Upper lobe of left lung (tissue), 6 donors: Measurements from ENCODE around the gene GIMD1. TPM values are rescaled to one million over a fixed set of nuclear protein-coding genes. Genes with fewer than 3 reads are reported as not detected.

Source experiments
- ATAC-seq, 2 donors: fragments of 200-7000 bp; cut with Tn5 transposase; one replicate each; pipeline ENCODE4 v1.9.1; 2022; ENCODE audit warnings: mild to moderate bottlenecking in 2 of 2, moderate library complexity in 2 of 2; ENCODE audit not compliant: low FRiP score in 2 of 2
- DNase-seq, 2 donors: peaks; one replicate each; pipeline ENCODE4 v3.0.0-alpha.2; 2019 to 2020
- H3K27ac ChIP-seq, 4 donors: fragments of 200-600 bp; sonication (generic); one replicate each; pipeline ENCODE4 v1.5.1; 2016 to 2019
- H3K27me3 ChIP-seq, 4 donors: fragments of 200-600 bp; sonication (generic); one replicate each; pipeline ENCODE4 v1.5.1; 2017 to 2019
- H3K36me3 ChIP-seq, 4 donors: fragments of 200-600 bp; sonication (generic); one replicate each; pipeline ENCODE4 v1.5.1; 2016 to 2019
- H3K4me1 ChIP-seq, 4 donors: fragments of 200-600 bp; sonication (generic); one replicate each; pipeline ENCODE4 v1.5.1; 2018 to 2019
- H3K4me3 ChIP-seq, 4 donors: fragments of 200-600 bp; sonication (generic); one replicate each; pipeline ENCODE4 v1.5.1; 2017 to 2019; ENCODE audit warnings: mild to moderate bottlenecking in 2 of 4, moderate library complexity in 1 of 4
- H3K9me3 ChIP-seq, 4 donors: fragments of 200-600 bp; sonication (generic); one replicate each; pipeline ENCODE4 v1.5.1; 2018 to 2019
- CTCF ChIP-seq, 6 experiments: fragments of 450-650 bp in 4 of 6; fragments of 200-600 bp in 2 of 6; sonication (generic) in 2 of 6; IDR thresholded peaks; one replicate each; pipeline ENCODE4 v1.5.1; 2016 to 2019; ENCODE audit warnings: antibody characterized with exemption in 6 of 6
- EP300 ChIP-seq, 4 donors: sonication (generic); formaldehyde crosslinking; IDR thresholded peaks; one replicate each; pipeline ENCODE4 v1.5.1; 2017; ENCODE audit warnings: antibody characterized with exemption in 4 of 4, control low read depth in 2 of 4
- POLR2A ChIP-seq, 4 donors: fragments of 450-650 bp; IDR thresholded peaks; one replicate each; pipeline ENCODE4 v1.5.1; 2016 to 2017; ENCODE audit warnings: antibody characterized with exemption in 4 of 4, mild to moderate bottlenecking in 2 of 4
- POLR2AphosphoS5 ChIP-seq, 2 donors: sonication (generic); formaldehyde crosslinking; IDR thresholded peaks; one replicate each; pipeline ENCODE4 v1.5.1; 2017; ENCODE audit warnings: antibody characterized with exemption in 2 of 2
- WGBS, 2 donors: methylation state at CpG; one replicate each; pipeline ENCODE4 v1.1.5; 2017 to 2018; 5-methylcytosine and 5-hydroxymethylcytosine counted together
- total RNA-seq, 6 donors: library from RNA; depleted of rRNA in 4 of 6; stranded (reverse); fragments of >200 nt in 4 of 6; gene quantifications; one replicate each; pipeline versions ENCODE4 v1.1.0 to v1.2.1, GENCODE V29; 2016 to 2021
- donor health status: DM: no; HTN: no; CAD: no; lungs with moderate emphysema.
- donor health status: DM: no; HTN: yes; CAD: no; lungs with severe emphysema.

GIMD1 gene
- total RNA-seq, 6 donors from 2014 or later: not detected

- no peaks in the 10 kb centered on the region for H3K4me1 ChIP-seq
- H3K9me3 ChIP-seq: peaks cover 12 to 21% (median 15%) of the 10 kb centered on the region in 4 donors
- no peak overlapping the region for H3K4me3 ChIP-seq
- H3K27ac ChIP-seq: no peak overlapping the region
- no peaks in the 10 kb centered on the region for H3K27me3 ChIP-seq
- TF ChIP-seq EP300 (IDR thresholded peaks at IDR 0.05) (no peak), POLR2AphosphoS5 (IDR thresholded peaks at IDR 0.05) (no peak), CTCF (IDR thresholded peaks at IDR 0.05) (no peak), POLR2A (IDR thresholded peaks at IDR 0.05) (no peak)
- DNase-seq (no peak), ATAC-seq (no peak)
- no peaks in the 10 kb centered on the region for H3K36me3 ChIP-seq
- 83 to 91% methylated on average over 2 of the region's 2 CpGs for WGBS, 2 donors
Measured at GRCh38 chr4:106395582-106395981, 27.0 kb upstream of the GIMD1 start.

GRCh38 chr4:106385853-106386393 is 17.3 kb upstream of the GIMD1 start:
- WGBS, 2 donors: 79% methylated on average over 5 of the region's 6 CpGs; no CpG with 5 or more reads in 1 of the 2 donors
- no peak for TF ChIP-seq EP300 (IDR thresholded peaks at IDR 0.05)
- TF ChIP-seq CTCF (IDR thresholded peaks at IDR 0.05): no peak
- DNase-seq: peak in 1 of 2 donors; percentile 34
- Histone ChIP-seq H3K4me1 (no peaks in the 10 kb centered on the region), H3K9me3 (peaks cover 0 to 3% (median 0%) of the 10 kb centered on the region in 4 donors), H3K27ac (no peak overlapping the region), H3K36me3 (no peaks in the 10 kb centered on the region), H3K27me3 (no peaks in the 10 kb centered on the region), H3K4me3 (no peak overlapping the region)
- peak in 1 of 2 donors; percentile 10 for ATAC-seq

GRCh38 chr4:106384878-106385277 is 16.3 kb upstream of the GIMD1 start:
- Histone ChIP-seq H3K27ac (no peak overlapping the region), H3K36me3 (no peaks in the 10 kb centered on the region), H3K4me1 (no peaks in the 10 kb centered on the region), H3K27me3 (no peaks in the 10 kb centered on the region), H3K4me3 (no peak overlapping the region), H3K9me3 (peaks cover 0 to 3% (median 0%) of the 10 kb centered on the region in 4 donors)
- WGBS, 2 donors: 100% methylated on average over 1 to 2 of the region's 3 CpGs
- TF ChIP-seq POLR2A (IDR thresholded peaks at IDR 0.05): no peak
- no peak for TF ChIP-seq CTCF (IDR thresholded peaks at IDR 0.05)
- no peak for TF ChIP-seq POLR2AphosphoS5 (IDR thresholded peaks at IDR 0.05)
- TF ChIP-seq EP300 (IDR thresholded peaks at IDR 0.05): no peak
- ATAC-seq (peak in 1 of 2 donors; percentile 55), DNase-seq (peak in 1 of 2 donors; percentile 28)

GRCh38 chr4:106380179-106380578 is 11.6 kb upstream of the GIMD1 start:
- ATAC-seq (no peak), DNase-seq (no peak)
- H3K4me1 ChIP-seq: no peaks in the 10 kb centered on the region
- H3K36me3 ChIP-seq: no peaks in the 10 kb centered on the region
- H3K9me3 ChIP-seq: no peaks in the 10 kb centered on the region
- TF ChIP-seq POLR2A (IDR thresholded peaks at IDR 0.05) (no peak), EP300 (IDR thresholded peaks at IDR 0.05) (no peak), POLR2AphosphoS5 (IDR thresholded peaks at IDR 0.05) (no peak), CTCF (IDR thresholded peaks at IDR 0.05) (no peak)
- no peak overlapping the region for H3K4me3 ChIP-seq
- no peaks in the 10 kb centered on the region for H3K27me3 ChIP-seq
- no peak overlapping the region for H3K27ac ChIP-seq

GRCh38 chr4:106373026-106373425 is 4.4 kb upstream of the GIMD1 start:
- Histone ChIP-seq H3K4me1 (peaks cover 0 to 8% (median 0%) of the 10 kb centered on the region in 4 donors), H3K27me3 (no peaks in the 10 kb centered on the region), H3K4me3 (no peak overlapping the region), H3K27ac (no peak overlapping the region), H3K36me3 (no peaks in the 10 kb centered on the region), H3K9me3 (no peaks in the 10 kb centered on the region)
- 43 to 67% methylated on average over 3 of the region's 3 CpGs for WGBS, 2 donors
- DNase-seq (no peak), ATAC-seq (no peak)
- TF ChIP-seq POLR2A (IDR thresholded peaks at IDR 0.05) (no peak), CTCF (IDR thresholded peaks at IDR 0.05) (no peak), EP300 (IDR thresholded peaks at IDR 0.05) (no peak), POLR2AphosphoS5 (IDR thresholded peaks at IDR 0.05) (no peak)
